ENCODE measurements around the gene C2CD2.

Gene C2CD2

GRCh38 chr21:41869771-41870170 lies 84.0 kb downstream of the C2CD2 start:
- TF ChIP-seq CTCF (IDR thresholded peaks at IDR 0.05; ENCODE audit: low read depth, low read length), result no peak
- H3K4me3 ChIP-seq (ENCODE audit: low read depth, low read length), result no peak overlapping the region

GRCh38 chr21:41868062-41868710 lies 85.6 kb downstream of the C2CD2 start:
- TF ChIP-seq CTCF (IDR thresholded peaks at IDR 0.05; ENCODE audit: low read depth, low read length), result no peak
- no peak overlapping the region for H3K4me3 ChIP-seq (ENCODE audit: low read depth, low read length)

GRCh38 chr21:41867313-41867712 lies 86.5 kb downstream of the C2CD2 start:
- TF ChIP-seq CTCF (IDR thresholded peaks at IDR 0.05; ENCODE audit: low read depth, low read length), result no peak
- H3K4me3 ChIP-seq (ENCODE audit: low read depth, low read length), result no peak overlapping the region

GRCh38 chr21:41866274-41866809 lies 87.5 kb downstream of the C2CD2 start:
- H3K4me3 ChIP-seq (ENCODE audit: low read depth, low read length), result no peak overlapping the region
- TF ChIP-seq CTCF (IDR thresholded peaks at IDR 0.05; ENCODE audit: low read depth, low read length), result no peak

- no peak for TF ChIP-seq CTCF (IDR thresholded peaks at IDR 0.05; ENCODE audit: low read depth, low read length)
- no peak overlapping the region for H3K4me3 ChIP-seq (ENCODE audit: low read depth, low read length)
These were observed 88.6 kb downstream of the C2CD2 start for GRCh38 chr21:41865002-41865777.

GRCh38 chr21:41864311-41865001 lies 89.4 kb downstream of the C2CD2 start:
- no peak overlapping the region for H3K4me3 ChIP-seq (ENCODE audit: low read depth, low read length)
- TF ChIP-seq CTCF (IDR thresholded peaks at IDR 0.05; ENCODE audit: low read depth, low read length), result no peak

GRCh38 chr21:41863439-41863740 lies 90.4 kb downstream of the C2CD2 start:
- H3K4me3 ChIP-seq (ENCODE audit: low read depth, low read length), result no peak overlapping the region
- TF ChIP-seq CTCF (IDR thresholded peaks at IDR 0.05; ENCODE audit: low read depth, low read length), result no peak

Measured in WI38 (cell line).